Ishikawa (cell line): Measurements from ENCODE around the gene GSAP.

Experiments used
- CEBPB ChIP-seq: IDR thresholded peaks from 2 replicates; pipeline ENCODE4 v1.6.1; 2012
- EGR1 ChIP-seq: IDR thresholded peaks from 2 replicates; pipeline ENCODE4 v1.6.1; 2012
- EP300 ChIP-seq: IDR thresholded peaks from 2 replicates; pipeline ENCODE4 v1.6.1; 2012; ENCODE audit warnings: borderline replicate concordance
- NFIC ChIP-seq: IDR thresholded peaks from 2 replicates; pipeline ENCODE4 v1.6.1; 2012
- RAD21 ChIP-seq: IDR thresholded peaks from 2 replicates; pipeline ENCODE4 v1.6.1; 2012; ENCODE audit warnings: low read depth
- TCF12 ChIP-seq: IDR thresholded peaks from 2 replicates; pipeline ENCODE4 v1.6.1; 2012; ENCODE audit warnings: low read depth
- ZBTB7A ChIP-seq: IDR thresholded peaks from 2 replicates; pipeline ENCODE4 v1.6.1; 2012; ENCODE audit warnings: low read depth

- TF ChIP-seq TCF12 (no peak), NFIC (no peak), CEBPB (no peak), EGR1 (no peak), RAD21 (no peak), ZBTB7A (no peak), EP300 (no peak)
Measured at GRCh38 chr7:77360104-77360503, 56.0 kb downstream of the GSAP start.
